GM12878 (cell line): Measurements from ENCODE around the gene ATF7IP. TPM values are rescaled to one million over a fixed set of nuclear protein-coding genes. Genes with fewer than 3 reads are reported as not detected.

ENCODE experiments used
- ATAC-seq: fragments of 200-7000 bp; cut with Tn5 transposase; 3 replicates; pipeline ENCODE4 v1.9.1; 2020; ENCODE audit warnings: mild to moderate bottlenecking, moderate library complexity
- BruUV-seq: library from RNA; stranded (reverse); fragments of 400-500 nt; replicated peaks from 2 replicates; lab custom pipeline; 2021; lab: Mats Ljungman, UMichigan
- CTCF ChIA-PET: fragments of 300-600 bp; sonication (Branson Sonifier 250); formaldehyde crosslinking; extraction: SDS; loops from one replicate; lab custom pipeline; 2021; ENCODE audit warnings: inconsistent platforms; lab: Yijun Ruan, JAX
- POLR2A ChIA-PET: fragments of 350-600 bp; formaldehyde crosslinking; extraction: SDS; loops from one replicate; lab custom pipeline; 2021; ENCODE audit warnings: inconsistent platforms; lab: Charles Lee
- RAD21 ChIA-PET: fragments of 300-600 bp; sonication (Branson Sonifier 250); formaldehyde crosslinking; loops from one replicate; lab custom pipeline; 2023; ENCODE audit warnings: antibody characterized with exemption; ENCODE audit not compliant: unreplicated experiment; lab: Charles Lee
- SMC1A ChIA-PET: fragments of 300-600 bp; sonication (Branson Sonifier 250); formaldehyde crosslinking; loops from one replicate; lab custom pipeline; 2023; ENCODE audit not compliant: unreplicated experiment, uncharacterized antibody; lab: Charles Lee
- DNase-seq: peaks from one replicate; pipeline ENCODE4 v3.0.0-alpha.2; 2011; ENCODE audit warnings: low read depth, low spot score
- FAIRE-seq: peaks from 3 replicates; lab custom pipeline; 2011; peaks lifted over from hg19 to GRCh38; lab: Jason Lieb, UNC
- H2AFZ ChIP-seq: 2 replicates; pipeline ENCODE4 v1.6.0; 2011; ENCODE audit warnings: low read depth, low read length, control low read depth; ENCODE audit not compliant: control insufficient read depth
- H3K27ac ChIP-seq: 2 replicates; pipeline ENCODE4 v1.5.1; 2011; ENCODE audit warnings: control low read depth; ENCODE audit not compliant: control insufficient read depth, insufficient read depth
- H3K27me3 ChIP-seq, 2 experiments: replicated peaks in 1 of 2; 2 replicates each; pipeline versions ENCODE4 v1.6.0 to v1.6.1; 2011; ENCODE audit warnings: low read length in 1 of 2; ENCODE audit not compliant: control insufficient read depth in 2 of 2, insufficient read depth in 2 of 2
- H3K36me3 ChIP-seq, 2 experiments: 2 replicates each; pipeline ENCODE4 v1.5.1; 2011; ENCODE audit warnings: low read length in 1 of 2; ENCODE audit not compliant: control insufficient read depth in 2 of 2, insufficient read depth in 2 of 2
- H3K4me1 ChIP-seq: 2 replicates; pipeline ENCODE4 v1.6.1; 2011; ENCODE audit warnings: mild to moderate bottlenecking, low read length, moderate library complexity, mixed read lengths; ENCODE audit not compliant: control insufficient read depth, insufficient read depth
- H3K4me2 ChIP-seq: 2 replicates; pipeline ENCODE4 v1.6.0; 2011; ENCODE audit warnings: control low read depth; ENCODE audit not compliant: control insufficient read depth, insufficient read depth
- H3K4me3 ChIP-seq: fragments of 200-600 bp; sonication (generic); 2 replicates; pipeline ENCODE4 v1.5.1; 2016
- H3K79me2 ChIP-seq: 2 replicates; pipeline ENCODE4 v1.6.0; 2011; ENCODE audit warnings: low read length; ENCODE audit not compliant: control insufficient read depth, insufficient read depth
- H3K9ac ChIP-seq: 2 replicates; pipeline ENCODE4 v1.8.0; 2011; ENCODE audit warnings: low read length, control low read depth, mixed read lengths; ENCODE audit not compliant: control insufficient read depth, insufficient read depth
- H3K9me3 ChIP-seq: replicated peaks from 3 replicates; pipeline ENCODE4 v1.5.1; 2011; ENCODE audit warnings: mild to moderate bottlenecking, low read length; ENCODE audit not compliant: control insufficient read depth, insufficient read depth
- H4K20me1 ChIP-seq: 2 replicates; pipeline ENCODE4 v1.6.0; 2011; ENCODE audit not compliant: control insufficient read depth, insufficient read depth
- ASH2L ChIP-seq: fragments of 300-600, 200-600 bp; sonication (generic); IDR thresholded peaks from 2 replicates; pipeline ENCODE4 v1.6.1; 2017; ENCODE audit warnings: low read depth, mild to moderate bottlenecking, borderline replicate concordance
- CBFB ChIP-seq: IDR thresholded peaks from 2 replicates; pipeline ENCODE4 v1.6.1; 2016; ENCODE audit warnings: antibody characterized with exemption, low read depth
- CREM ChIP-seq: IDR thresholded peaks from 2 replicates; pipeline ENCODE4 v1.6.1; 2014; ENCODE audit warnings: antibody characterized with exemption, low read depth
- HDAC6 ChIP-seq: fragments of 200-600 bp; sonication (generic); IDR thresholded peaks from one replicate; pipeline ENCODE4 v1.8.0; 2017; ENCODE audit warnings: antibody characterized with exemption; ENCODE audit not compliant: unreplicated experiment
- MEF2A ChIP-seq: IDR thresholded peaks from 2 replicates; pipeline ENCODE4 v1.6.1; 2011; ENCODE audit warnings: low read depth, mild to moderate bottlenecking, low read length, moderate library complexity; ENCODE audit not compliant: insufficient read depth
- POLR2AphosphoS5 ChIP-seq: IDR thresholded peaks from 2 replicates; pipeline ENCODE4 v1.6.1; 2011; ENCODE audit warnings: mild to moderate bottlenecking, low read length, inconsistent platforms
- RUNX3 ChIP-seq: IDR thresholded peaks from 2 replicates; pipeline ENCODE4 v1.6.1; 2012; ENCODE audit warnings: low read length, inconsistent platforms
- TCF12 ChIP-seq: IDR thresholded peaks from 2 replicates; pipeline ENCODE4 v1.6.1; 2011; ENCODE audit warnings: low read depth, mild to moderate bottlenecking, low read length
- WRNIP1 ChIP-seq: IDR thresholded peaks from 2 replicates; pipeline ENCODE4 v1.6.1; 2011; ENCODE audit warnings: low read depth, low read length, improper control_type of control experiment, borderline replicate concordance
- ZNF217 ChIP-seq: fragments of 450-650 bp; IDR thresholded peaks from 2 replicates; pipeline ENCODE4 v1.6.1; 2017; ENCODE audit warnings: antibody characterized with exemption, mild to moderate bottlenecking
- ZNF24 ChIP-seq: fragments of 450-650 bp; IDR thresholded peaks from 2 replicates; pipeline ENCODE4 v1.6.1; 2017; ENCODE audit warnings: antibody characterized with exemption, mild to moderate bottlenecking
- ZNF384 ChIP-seq: IDR thresholded peaks from 2 replicates; pipeline ENCODE4 v1.6.1; 2012; ENCODE audit warnings: low read depth, mild to moderate bottlenecking, low read length, improper control_type of control experiment, borderline replicate concordance
- WGBS: methylation state at CpG from one replicate; pipeline ENCODE4 v1.1.6; 2016; ENCODE audit warnings: low lambda C conversion rate; ENCODE audit not compliant: insufficient replicate concordance, insufficient coverage; ENCODE audit errors: missing lambda C conversion rate; 5-methylcytosine and 5-hydroxymethylcytosine counted together
- in situ Hi-C: fragments of 300-500 bp; cut with MboI; formaldehyde crosslinking; loops from 9 replicates; pipeline ENCODE4 v1.14.3; 2018; ENCODE audit warnings: mixed read lengths
- intact Hi-C: fragments of 100-400 bp; cut with micrococcal nuclease; formaldehyde crosslinking; loops from one replicate; pipeline ENCODE4 v1.14.2; 2022; ENCODE audit not compliant: unreplicated experiment
- polyA plus RNA-seq, 11 experiments: library from polyadenylated mRNA; depleted of rRNA in 4 of 11; unstranded in 6 of 11; stranded (reverse) in 5 of 11; fragments of >200 nt; fragmentation: Nextera tagmentation in 4 of 11; fragmentation: Illumina TruSeq in 1 of 11; extraction: Ambion mirVana in 4 of 11; extraction: Trizol in 1 of 11; gene quantifications; 1 replicate in 1 of 11; 2 replicates in 10 of 11; pipeline versions ENCODE4 v1.2.1 to v1.2.3, GENCODE V29; 2011 to 2016; ENCODE audit warnings: inconsistent platforms in 2 of 11, missing spikeins in 2 of 11, low read depth in 1 of 11
- total RNA-seq, 4 experiments: library from RNA; depleted of rRNA in 3 of 4; stranded (reverse); fragments of >200 nt in 3 of 4; fragmentation: Illumina TruSeq in 1 of 4; extraction: Trizol in 1 of 4; gene quantifications; 2 replicates each; pipeline versions ENCODE4 v1.2.1 to v1.2.3, GENCODE V29; 2013 to 2021
- TF ChIP-seq, protein P1 (sequence below), 3 experiments: IDR thresholded peaks in 2 of 3; conservative IDR thresholded peaks in 1 of 3; 2 replicates each; pipeline ENCODE4 v1.5.1; 2011; ENCODE audit warnings: low read depth in 3 of 3, low read length in 3 of 3, mild to moderate bottlenecking in 3 of 3, control low read depth in 2 of 3, moderate library complexity in 2 of 3, inconsistent platforms in 1 of 3, mixed read lengths in 1 of 3; ENCODE audit not compliant: control insufficient read depth in 2 of 3, insufficient read depth in 1 of 3; ENCODE audit errors: extremely low read depth in 1 of 3
- TF ChIP-seq, protein P2 (sequence below): IDR thresholded peaks from 2 replicates; pipeline ENCODE4 v1.6.1; 2012; ENCODE audit warnings: low read depth, low read length, improper control_type of control experiment
- TF ChIP-seq, protein P3 (sequence below): fragments of 450-650 bp; IDR thresholded peaks from 2 replicates; pipeline ENCODE4 v1.6.1; 2017; ENCODE audit warnings: borderline replicate concordance

ATF7IP gene
- total and polyA plus RNA-seq, 10 of the 15 experiments (the other 5 are each of a cell fraction or from before 2014, with no cell fraction given): 6.2 to 66.6 (median 29.3) TPM

DNA sequence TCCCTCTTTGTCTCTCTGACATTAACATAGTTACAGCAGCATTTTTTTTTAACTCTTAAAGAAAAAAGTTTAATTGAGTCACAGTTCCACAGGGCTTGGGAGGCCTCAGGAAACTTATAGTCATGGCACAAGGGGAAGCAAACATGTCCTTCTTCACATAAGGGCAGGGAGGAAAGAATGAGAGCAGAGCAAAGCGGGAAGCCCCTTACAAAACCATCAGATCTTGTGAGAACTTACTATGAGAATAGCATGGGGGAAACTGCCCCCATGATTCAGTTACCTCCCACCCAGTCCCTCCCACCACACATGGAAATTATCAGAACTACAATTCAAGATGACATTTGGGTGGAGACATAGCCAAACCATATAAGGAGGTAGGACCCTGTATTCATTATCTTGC, 106.0 kb downstream of the ATF7IP start (continued):
- TF ChIP-seq, protein P1, sequence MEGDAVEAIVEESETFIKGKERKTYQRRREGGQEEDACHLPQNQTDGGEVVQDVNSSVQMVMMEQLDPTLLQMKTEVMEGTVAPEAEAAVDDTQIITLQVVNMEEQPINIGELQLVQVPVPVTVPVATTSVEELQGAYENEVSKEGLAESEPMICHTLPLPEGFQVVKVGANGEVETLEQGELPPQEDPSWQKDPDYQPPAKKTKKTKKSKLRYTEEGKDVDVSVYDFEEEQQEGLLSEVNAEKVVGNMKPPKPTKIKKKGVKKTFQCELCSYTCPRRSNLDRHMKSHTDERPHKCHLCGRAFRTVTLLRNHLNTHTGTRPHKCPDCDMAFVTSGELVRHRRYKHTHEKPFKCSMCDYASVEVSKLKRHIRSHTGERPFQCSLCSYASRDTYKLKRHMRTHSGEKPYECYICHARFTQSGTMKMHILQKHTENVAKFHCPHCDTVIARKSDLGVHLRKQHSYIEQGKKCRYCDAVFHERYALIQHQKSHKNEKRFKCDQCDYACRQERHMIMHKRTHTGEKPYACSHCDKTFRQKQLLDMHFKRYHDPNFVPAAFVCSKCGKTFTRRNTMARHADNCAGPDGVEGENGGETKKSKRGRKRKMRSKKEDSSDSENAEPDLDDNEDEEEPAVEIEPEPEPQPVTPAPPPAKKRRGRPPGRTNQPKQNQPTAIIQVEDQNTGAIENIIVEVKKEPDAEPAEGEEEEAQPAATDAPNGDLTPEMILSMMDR (IDR thresholded peaks at IDR 0.05 in 2 of 3, conservative IDR thresholded peaks at IDR 0.05 in 1 of 3; ENCODE audit: control insufficient read depth in 2 of 3, extremely low read depth in 1 of 3, insufficient read depth in 1 of 3, low read depth in 3 of 3, low read length in 3 of 3): no peak
- TF ChIP-seq TCF12: no peak
- TF ChIP-seq CBFB: no peak

DNA sequence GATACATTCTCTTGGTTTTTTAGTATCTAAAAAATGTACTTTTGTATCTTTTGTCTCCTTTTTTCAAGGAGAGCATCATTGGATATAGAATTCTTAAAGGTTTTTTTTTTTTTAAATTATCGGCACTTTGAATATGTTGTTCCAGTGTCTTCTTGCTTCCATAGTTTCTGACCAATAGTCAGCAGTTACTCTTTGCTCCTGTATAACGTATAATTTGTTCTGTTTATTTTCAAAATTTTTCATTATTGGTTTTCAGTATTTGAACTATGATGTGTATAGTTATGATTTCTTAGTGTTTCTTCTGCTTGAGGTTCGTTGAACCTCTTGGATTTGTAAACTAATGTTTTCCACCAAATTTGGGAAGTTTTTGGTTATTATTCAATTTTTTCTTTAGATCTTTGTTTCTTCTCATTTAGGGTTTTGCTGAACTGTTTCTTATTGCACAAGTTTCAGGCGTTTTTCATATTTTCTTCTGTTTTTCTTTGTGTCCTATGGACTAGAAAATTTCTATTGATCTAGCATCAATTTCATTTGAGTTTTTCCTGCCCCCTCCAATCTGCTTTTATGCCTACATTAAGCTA, 108.3 kb downstream of the ATF7IP start:
- in situ Hi-C loops: loop anchor here (25.0 kb wide), 1 partner anchor 236 kb away; no protein-coding TSS in a partner anchor
- WGBS: 91% methylated on average over 4 of the region's 4 CpGs
- no peak overlapping the region for H3K27ac ChIP-seq
- H3K27me3 ChIP-seq: no peaks in the 10 kb centered on the region
- ChIA-PET RAD21 (interaction anchor here (0.7 to 1.9 kb wide), 2 partner anchors 139 to 199 kb away, joined by 3 to 4 read pairs; no protein-coding TSS in a partner anchor), POLR2A (interaction anchor here (0.6 to 0.7 kb wide), 3 partner anchors 109 to 190 kb away, joined by 3 to 5 read pairs (median 4); no protein-coding TSS in a partner anchor), SMC1A (interaction anchor here (0.7 to 2.1 kb wide), 4 partner anchors 18 to 234 kb away, joined by 3 to 6 read pairs (median 4); no protein-coding TSS in a partner anchor), CTCF (interaction anchor here (1.4 to 1.6 kb wide), 2 partner anchors 45 to 288 kb away, joined by 4 read pairs; no protein-coding TSS in a partner anchor)
- FAIRE-seq (no peak), ATAC-seq (no peak), DNase-seq (no peak)
- no peak overlapping the region for H3K9ac ChIP-seq
- H3K4me3 ChIP-seq: no peak overlapping the region
- intact Hi-C loops: no loop called here
- H3K79me2 ChIP-seq: no peaks in the 10 kb centered on the region
- H3K9me3 ChIP-seq: peaks cover 31% of the 10 kb centered on the region
- H4K20me1 ChIP-seq: no peaks in the 10 kb centered on the region
- BruUV-seq: no TSS peak
- H3K36me3 ChIP-seq: peaks cover 0 to 26% of the 10 kb centered on the region in 2 experiments
- H3K4me1 ChIP-seq: no peaks in the 10 kb centered on the region
- no peak overlapping the region for H2AFZ ChIP-seq
- H3K4me2 ChIP-seq: no peak overlapping the region
- no peak for TF ChIP-seq MEF2A
- 0 out of 2 replicates have a peak, but pooled peaks have one; percentile 19 for TF ChIP-seq ZNF24
- no peak for TF ChIP-seq WRNIP1
- peak; percentile 40; the same call in 1 of the 2 replicates for TF ChIP-seq RUNX3
- no peak for TF ChIP-seq POLR2AphosphoS5
- no peak for TF ChIP-seq ASH2L
- no peak for TF ChIP-seq HDAC6
- peak; percentile 88 for TF ChIP-seq ZNF217
- no peak for TF ChIP-seq CREM
- TF ChIP-seq, protein P2, sequence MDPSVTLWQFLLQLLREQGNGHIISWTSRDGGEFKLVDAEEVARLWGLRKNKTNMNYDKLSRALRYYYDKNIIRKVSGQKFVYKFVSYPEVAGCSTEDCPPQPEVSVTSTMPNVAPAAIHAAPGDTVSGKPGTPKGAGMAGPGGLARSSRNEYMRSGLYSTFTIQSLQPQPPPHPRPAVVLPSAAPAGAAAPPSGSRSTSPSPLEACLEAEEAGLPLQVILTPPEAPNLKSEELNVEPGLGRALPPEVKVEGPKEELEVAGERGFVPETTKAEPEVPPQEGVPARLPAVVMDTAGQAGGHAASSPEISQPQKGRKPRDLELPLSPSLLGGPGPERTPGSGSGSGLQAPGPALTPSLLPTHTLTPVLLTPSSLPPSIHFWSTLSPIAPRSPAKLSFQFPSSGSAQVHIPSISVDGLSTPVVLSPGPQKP: no peak
- TF ChIP-seq, protein P3, sequence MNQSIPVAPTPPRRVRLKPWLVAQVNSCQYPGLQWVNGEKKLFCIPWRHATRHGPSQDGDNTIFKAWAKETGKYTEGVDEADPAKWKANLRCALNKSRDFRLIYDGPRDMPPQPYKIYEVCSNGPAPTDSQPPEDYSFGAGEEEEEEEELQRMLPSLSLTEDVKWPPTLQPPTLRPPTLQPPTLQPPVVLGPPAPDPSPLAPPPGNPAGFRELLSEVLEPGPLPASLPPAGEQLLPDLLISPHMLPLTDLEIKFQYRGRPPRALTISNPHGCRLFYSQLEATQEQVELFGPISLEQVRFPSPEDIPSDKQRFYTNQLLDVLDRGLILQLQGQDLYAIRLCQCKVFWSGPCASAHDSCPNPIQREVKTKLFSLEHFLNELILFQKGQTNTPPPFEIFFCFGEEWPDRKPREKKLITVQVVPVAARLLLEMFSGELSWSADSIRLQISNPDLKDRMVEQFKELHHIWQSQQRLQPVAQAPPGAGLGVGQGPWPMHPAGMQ: no peak
- TF ChIP-seq ZNF384: no peak
